Colonic mucosa (tissue), 4 donors: ENCODE data around the gene EDA. TPM values are rescaled to one million over a fixed set of nuclear protein-coding genes. Genes with fewer than 3 reads are reported as not detected.

ENCODE experiments used
- DNase-seq: peaks from one replicate; pipeline ENCODE4 v3.0.0-alpha.2; 2020
- H3K27ac ChIP-seq: fragments of 200-600 bp; one replicate; pipeline ENCODE4 v1.8.0; 2021
- H3K27me3 ChIP-seq: fragments of 200-600 bp; one replicate; pipeline ENCODE4 v1.8.0; 2021
- H3K36me3 ChIP-seq: fragments of 200-600 bp; one replicate; pipeline ENCODE4 v1.8.0; 2021
- H3K4me1 ChIP-seq: fragments of 200-600 bp; one replicate; pipeline ENCODE4 v1.8.0; 2021; ENCODE audit warnings: mild to moderate bottlenecking
- H3K4me3 ChIP-seq: fragments of 200-600 bp; one replicate; pipeline ENCODE4 v1.8.0; 2021
- H3K9ac ChIP-seq, 2 donors: one replicate each; pipeline ENCODE4 v1.7.0; 2013; ENCODE audit warnings: control low read depth in 2 of 2, low read depth in 2 of 2, low read length in 2 of 2
- H3K9me3 ChIP-seq: fragments of 200-600 bp; one replicate; pipeline ENCODE4 v1.8.0; 2021
- CTCF ChIP-seq: fragments of 200-600 bp; IDR thresholded peaks from one replicate; pipeline ENCODE4 v1.8.0; 2022; ENCODE audit warnings: antibody characterized with exemption, mild to moderate bottlenecking
- intact Hi-C: fragments of 100-400 bp; cut with DNase I; formaldehyde crosslinking; loops from one replicate; pipeline ENCODE4 v1.14.1; 2022
- total RNA-seq, 2 donors: library from RNA; stranded (reverse); fragmentation: NEBNext Ultra II Directional in 1 of 2; extraction: Animal tissue kit (Norgen Biotek cat#: 25700) in 1 of 2; gene quantifications; one replicate each; pipeline ENCODE4 v1.2.1, GENCODE V29; 2021
- donor health status: healthy.
- donor health status: DM: no; HTN: no; CAD: no.
- donor health status: DM: no; HTN: no; CAD: no.

EDA gene
- total RNA-seq, 2 donors from 2014 or later, result 1.6 to 1.9 TPM

- Histone ChIP-seq H3K27me3 (no peaks in the 10 kb centered on the region), H3K36me3 (no peaks in the 10 kb centered on the region), H3K9ac (no peak overlapping the region), H3K4me1 (no peaks in the 10 kb centered on the region), H3K4me3 (no peak overlapping the region), H3K9me3 (no peaks in the 10 kb centered on the region), H3K27ac (no peak overlapping the region)
- no peak for DNase-seq
- intact Hi-C loops, result loop anchor here (10.0 kb wide), 1 partner anchor 500 kb away; no protein-coding TSS in a partner anchor
- TF ChIP-seq CTCF, result no peak
Measured at GRCh38 chrX:70034646-70035045, 418.7 kb downstream of the EDA start.

- DNase-seq, result no peak
- Histone ChIP-seq H3K27me3 (no peaks in the 10 kb centered on the region), H3K27ac (no peak overlapping the region)
Measured at GRCh38 chrX:70038515-70038914, 422.6 kb downstream of the EDA start.

GRCh38 chrX:70038951-70039350 lies 423.0 kb downstream of the EDA start:
- intact Hi-C loops, result loop anchor here (10.0 kb wide), 1 partner anchor 504 kb away; no protein-coding TSS in a partner anchor
- H3K9ac ChIP-seq, result no peak overlapping the region
- H3K4me1 ChIP-seq, result no peaks in the 10 kb centered on the region
- no peak for TF ChIP-seq CTCF
- H3K27ac ChIP-seq, result no peak overlapping the region
- H3K9me3 ChIP-seq, result no peaks in the 10 kb centered on the region
- H3K4me3 ChIP-seq, result no peak overlapping the region
- no peaks in the 10 kb centered on the region for H3K36me3 ChIP-seq
- no peaks in the 10 kb centered on the region for H3K27me3 ChIP-seq
- no peak for DNase-seq

More at GRCh38 chrX:70038515-70038914, 422.6 kb downstream of the EDA start:
- no peak overlapping the region for H3K4me3 ChIP-seq
- intact Hi-C loops, result loop anchor here (10.0 kb wide), 1 partner anchor 504 kb away; no protein-coding TSS in a partner anchor
- no peaks in the 10 kb centered on the region for H3K9me3 ChIP-seq
- no peaks in the 10 kb centered on the region for H3K36me3 ChIP-seq
- no peak for TF ChIP-seq CTCF
- H3K9ac ChIP-seq, result no peak overlapping the region
- no peaks in the 10 kb centered on the region for H3K4me1 ChIP-seq

GRCh38 chrX:70039758-70040157 lies 423.8 kb downstream of the EDA start:
- Histone ChIP-seq H3K4me3 (no peak overlapping the region), H3K9me3 (no peaks in the 10 kb centered on the region), H3K9ac (no peak overlapping the region), H3K27me3 (no peaks in the 10 kb centered on the region), H3K27ac (no peak overlapping the region), H3K4me1 (no peaks in the 10 kb centered on the region), H3K36me3 (no peaks in the 10 kb centered on the region)
- intact Hi-C loops, result loop anchor here (10.0 kb wide), 1 partner anchor 505 kb away; no protein-coding TSS in a partner anchor
- no peak for DNase-seq
- no peak for TF ChIP-seq CTCF

- Histone ChIP-seq H3K27me3 (no peaks in the 10 kb centered on the region), H3K9me3 (no peaks in the 10 kb centered on the region), H3K4me1 (no peaks in the 10 kb centered on the region), H3K27ac (no peak overlapping the region), H3K36me3 (no peaks in the 10 kb centered on the region), H3K4me3 (no peak overlapping the region), H3K9ac (no peak overlapping the region)
- intact Hi-C loops, result no loop called here
- TF ChIP-seq CTCF, result no peak
- DNase-seq, result no peak
Measured at GRCh38 chrX:70041993-70042392, 426.1 kb downstream of the EDA start.
